Measurements from ENCODE around the gene HPSE2.
"Not testable (repeated sequence)": the region's sequence is repeated elsewhere in the genome, so short reads cannot be mapped to it uniquely, and the experiment has no call there.

Gene HPSE2

GRCh38 chr10:99235658-99236626 lies at the start of gene HPSE2:
HPSE2 (minus strand) TSS chr10:99235852.
- no peak for DNase-seq

- DNase-seq, result no peak
Measured at GRCh38 chr10:99280472-99280871, 44.8 kb upstream of the HPSE2 start.

- DNase-seq, result no peak
Measured at GRCh38 chr10:99279626-99280111, 44.0 kb upstream of the HPSE2 start.

- no peak for DNase-seq
Measured at GRCh38 chr10:99276848-99277486, 41.3 kb upstream of the HPSE2 start.

GRCh38 chr10:99266383-99266782 lies 30.7 kb upstream of the HPSE2 start:
- no peak for DNase-seq

- no peak for DNase-seq
Measured at GRCh38 chr10:99248824-99249223, 13.2 kb upstream of the HPSE2 start.

- DNase-seq, result not testable (repeated sequence)
Measured at GRCh38 chr10:99247893-99248292, 12.2 kb upstream of the HPSE2 start.

GRCh38 chr10:99236627-99237309 lies 1.1 kb upstream of the HPSE2 start:
- no peak for DNase-seq

GRCh38 chr10:99234791-99235657 lies 628 bp downstream of the HPSE2 start:
- DNase-seq, result no peak

- DNase-seq, result peak; percentile 9
Measured at GRCh38 chr10:99234041-99234790, 1.4 kb downstream of the HPSE2 start.

- no peak for DNase-seq
Measured at GRCh38 chr10:99233689-99234037, 2.0 kb downstream of the HPSE2 start.

GRCh38 chr10:99233000-99233688 lies 2.5 kb downstream of the HPSE2 start:
- no peak for DNase-seq

GRCh38 chr10:99232360-99232999 lies 3.2 kb downstream of the HPSE2 start:
- no peak for DNase-seq

GRCh38 chr10:99224766-99225165 lies 10.9 kb downstream of the HPSE2 start:
- DNase-seq, result no peak

GRCh38 chr10:99207340-99207739 lies 28.3 kb downstream of the HPSE2 start:
- no peak for DNase-seq

GRCh38 chr10:99203310-99203709 lies 32.3 kb downstream of the HPSE2 start:
- no peak for DNase-seq

GRCh38 chr10:99172950-99173349 lies 62.7 kb downstream of the HPSE2 start:
- DNase-seq, result no peak

GRCh38 chr10:99172128-99172738 lies 63.4 kb downstream of the HPSE2 start:
- no peak for DNase-seq

GRCh38 chr10:99170116-99170675 lies 65.5 kb downstream of the HPSE2 start:
- no peak for DNase-seq

- no peak for DNase-seq
Measured at GRCh38 chr10:99161165-99161564, 74.5 kb downstream of the HPSE2 start.

Measured in stimulated activated CD4-positive, alpha-beta T cell treated with anti-CD3 and anti-CD28 coated beads, Interleukin-12 subunit alpha, Interleukin-12 subunit beta, amount 100 ng/mL, for 4 hours (primary cell).